Esophagus squamous epithelium (tissue), 4 donors: ENCODE measurements around the gene PTBP2.

ENCODE experiments used
- POLR2A ChIP-seq, 4 donors: fragments of 450-650 bp; IDR thresholded peaks; one replicate each; pipeline ENCODE4 v1.6.1; 2017; ENCODE audit warnings: antibody characterized with exemption in 4 of 4, mild to moderate bottlenecking in 4 of 4, moderate library complexity in 3 of 4
- TF ChIP-seq, protein P1 (sequence below), 6 experiments: fragments of 450-650 bp in 4 of 6; fragments of 200-600 bp in 2 of 6; sonication (generic) in 2 of 6; IDR thresholded peaks; one replicate each; pipeline ENCODE4 v1.5.1; 2016 to 2019; ENCODE audit warnings: antibody characterized with exemption in 6 of 6, mild to moderate bottlenecking in 4 of 6, moderate library complexity in 4 of 6

DNA sequence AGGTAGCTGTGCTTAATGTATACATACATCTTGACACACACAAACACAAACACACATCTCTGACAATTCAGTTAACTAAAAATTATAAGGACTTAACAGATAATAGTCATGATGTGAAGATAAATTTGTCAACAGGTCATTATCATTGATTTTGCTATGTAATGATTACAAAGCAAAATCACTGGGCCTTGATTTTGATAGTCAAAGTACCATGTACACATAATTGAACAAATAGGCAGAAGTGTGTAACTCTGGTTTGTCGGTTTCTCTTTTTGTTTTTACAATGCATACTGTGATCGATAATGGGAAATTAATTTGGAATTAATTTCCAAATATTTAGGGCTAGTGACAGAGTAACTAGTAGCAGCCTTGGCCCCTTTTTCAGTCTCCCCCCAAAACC is 30.8 kb downstream of the PTBP2 start:
- TF ChIP-seq, protein P1, sequence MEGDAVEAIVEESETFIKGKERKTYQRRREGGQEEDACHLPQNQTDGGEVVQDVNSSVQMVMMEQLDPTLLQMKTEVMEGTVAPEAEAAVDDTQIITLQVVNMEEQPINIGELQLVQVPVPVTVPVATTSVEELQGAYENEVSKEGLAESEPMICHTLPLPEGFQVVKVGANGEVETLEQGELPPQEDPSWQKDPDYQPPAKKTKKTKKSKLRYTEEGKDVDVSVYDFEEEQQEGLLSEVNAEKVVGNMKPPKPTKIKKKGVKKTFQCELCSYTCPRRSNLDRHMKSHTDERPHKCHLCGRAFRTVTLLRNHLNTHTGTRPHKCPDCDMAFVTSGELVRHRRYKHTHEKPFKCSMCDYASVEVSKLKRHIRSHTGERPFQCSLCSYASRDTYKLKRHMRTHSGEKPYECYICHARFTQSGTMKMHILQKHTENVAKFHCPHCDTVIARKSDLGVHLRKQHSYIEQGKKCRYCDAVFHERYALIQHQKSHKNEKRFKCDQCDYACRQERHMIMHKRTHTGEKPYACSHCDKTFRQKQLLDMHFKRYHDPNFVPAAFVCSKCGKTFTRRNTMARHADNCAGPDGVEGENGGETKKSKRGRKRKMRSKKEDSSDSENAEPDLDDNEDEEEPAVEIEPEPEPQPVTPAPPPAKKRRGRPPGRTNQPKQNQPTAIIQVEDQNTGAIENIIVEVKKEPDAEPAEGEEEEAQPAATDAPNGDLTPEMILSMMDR (IDR thresholded peaks at IDR 0.05) = no peak
- no peak for TF ChIP-seq POLR2A (IDR thresholded peaks at IDR 0.05)
